Trophoblast cell (in vitro differentiated cells and primary cell): ENCODE data around the gene DISP3.

Source experiments
- DNase-seq, 2 donors: peaks; one replicate each; pipeline ENCODE4 v3.0.0-alpha.2; 2016
- H2AFZ ChIP-seq: 2 replicates; pipeline ENCODE4 v1.6.1; 2013; ENCODE audit warnings: low read length, moderate library complexity, mild to moderate bottlenecking; ENCODE audit not compliant: insufficient read depth, poor library complexity
- H2AK5ac ChIP-seq: 2 replicates; pipeline ENCODE4 v1.6.1; 2013; ENCODE audit warnings: mild to moderate bottlenecking, low read length
- H2BK120ac ChIP-seq: 2 replicates; pipeline ENCODE4 v1.6.1; 2013; ENCODE audit warnings: low read length, mild to moderate bottlenecking, moderate library complexity; ENCODE audit not compliant: insufficient read depth, poor library complexity
- H2BK12ac ChIP-seq: 2 replicates; pipeline ENCODE4 v1.6.1; 2013; ENCODE audit warnings: mild to moderate bottlenecking, low read length, moderate library complexity
- H2BK5ac ChIP-seq: 2 replicates; pipeline ENCODE4 v1.6.1; 2013; ENCODE audit warnings: low read length, low read depth, moderate library complexity, mild to moderate bottlenecking; ENCODE audit not compliant: poor library complexity
- H3K14ac ChIP-seq: 2 replicates; pipeline ENCODE4 v1.6.1; 2013; ENCODE audit warnings: mild to moderate bottlenecking, low read length
- H3K18ac ChIP-seq: 2 replicates; pipeline ENCODE4 v1.6.1; 2013; ENCODE audit warnings: mild to moderate bottlenecking, low read length
- H3K23ac ChIP-seq: 2 replicates; pipeline ENCODE4 v1.6.1; 2013; ENCODE audit warnings: low read length
- H3K27ac ChIP-seq: 2 replicates; pipeline ENCODE4 v1.5.1; 2013; ENCODE audit warnings: low read depth, mild to moderate bottlenecking, inconsistent platforms, low read length, moderate library complexity
- H3K27me3 ChIP-seq: 2 replicates; pipeline ENCODE4 v1.6.1; 2013; ENCODE audit warnings: inconsistent platforms, mild to moderate bottlenecking, low read length, moderate library complexity; ENCODE audit not compliant: insufficient read depth
- H3K36me3 ChIP-seq, 2 experiments: 1 replicate in 1 of 2; 2 replicates in 1 of 2; pipeline ENCODE4 v1.6.1; 2013; ENCODE audit warnings: low read length in 2 of 2, mild to moderate bottlenecking in 2 of 2, moderate library complexity in 1 of 2; ENCODE audit not compliant: insufficient read depth in 2 of 2, control insufficient read depth in 1 of 2
- H3K4ac ChIP-seq: 2 replicates; pipeline ENCODE4 v1.6.1; 2013; ENCODE audit warnings: low read depth, mild to moderate bottlenecking, low read length, moderate library complexity
- H3K4me1 ChIP-seq, 2 experiments: 1 replicate in 1 of 2; 2 replicates in 1 of 2; pipeline ENCODE4 v1.6.1; 2013; ENCODE audit warnings: low read length in 2 of 2, mild to moderate bottlenecking in 2 of 2, moderate library complexity in 1 of 2; ENCODE audit not compliant: insufficient read depth in 2 of 2, control insufficient read depth in 1 of 2
- H3K4me2 ChIP-seq: 2 replicates; pipeline ENCODE4 v1.6.1; 2013; ENCODE audit warnings: inconsistent platforms, mild to moderate bottlenecking, low read length, moderate library complexity
- H3K4me3 ChIP-seq: 2 replicates; pipeline ENCODE4 v1.5.1; 2013; ENCODE audit warnings: mild to moderate bottlenecking, low read depth, low read length, inconsistent platforms
- H3K79me1 ChIP-seq: one replicate; pipeline ENCODE4 v1.6.1; 2013; ENCODE audit warnings: low read length
- H3K79me2 ChIP-seq: 2 replicates; pipeline ENCODE4 v1.6.1; 2013; ENCODE audit warnings: low read length, mild to moderate bottlenecking; ENCODE audit not compliant: control insufficient read depth, insufficient read depth, poor library complexity
- H3K9ac ChIP-seq: 2 replicates; pipeline ENCODE4 v1.6.1; 2013; ENCODE audit warnings: mild to moderate bottlenecking, low read length
- H3K9me3 ChIP-seq: 2 replicates; pipeline ENCODE4 v1.6.1; 2013; ENCODE audit warnings: low read depth, mild to moderate bottlenecking, control low read depth, inconsistent platforms, low read length; ENCODE audit not compliant: insufficient read depth
- H4K12ac ChIP-seq: 2 replicates; pipeline ENCODE4 v1.6.1; 2013; ENCODE audit warnings: low read depth, mild to moderate bottlenecking, low read length, moderate library complexity
- H4K8ac ChIP-seq: 2 replicates; pipeline ENCODE4 v1.6.1; 2013; ENCODE audit warnings: low read depth, mild to moderate bottlenecking, low read length, moderate library complexity
- H4K91ac ChIP-seq: one replicate; pipeline ENCODE4 v1.6.1; 2013; ENCODE audit warnings: low read depth, mild to moderate bottlenecking, low read length, moderate library complexity
- WGBS: extraction: QIAGEN DNeasy Blood & Tissue Kit; methylation state at CpG from one replicate; pipeline ENCODE4 v1.1.7; 2013; ENCODE audit warnings: missing lambda C conversion rate; ENCODE audit not compliant: insufficient read length, insufficient coverage; ENCODE audit errors: extremely low coverage; 5-methylcytosine and 5-hydroxymethylcytosine counted together

The DISP3 gene

DNA sequence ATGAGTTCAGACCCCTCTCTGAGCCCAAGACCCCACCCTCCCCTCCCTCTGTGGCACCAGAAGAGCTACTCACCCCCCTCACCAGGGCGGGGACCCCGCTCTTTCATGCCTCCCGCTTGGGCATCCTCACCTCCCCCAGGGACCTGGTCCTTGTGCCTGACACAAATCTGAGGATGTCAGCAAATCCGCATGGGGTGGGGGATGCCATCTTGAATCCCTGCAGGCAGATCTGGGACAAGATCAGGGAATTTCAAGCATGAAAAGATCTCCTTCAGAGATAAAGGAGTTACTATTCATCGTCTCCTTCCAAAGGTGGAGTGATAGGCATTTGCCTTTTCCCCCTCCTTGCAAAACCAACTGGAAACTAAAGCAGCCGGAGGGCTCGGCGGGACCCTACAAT, 81.1 kb downstream of the DISP3 start:
- Histone ChIP-seq H3K18ac (no peak overlapping the region), H4K91ac (no peak overlapping the region), H3K4me2 (no peak overlapping the region), H3K4me1 (peaks cover 19 to 21% of the 10 kb centered on the region in 2 experiments), H3K14ac (no peak overlapping the region), H2BK5ac (no peak overlapping the region), H3K36me3 (no peaks in the 10 kb centered on the region), H3K27ac (no peak overlapping the region), H4K12ac (no peak overlapping the region), H2BK120ac (no peak overlapping the region), H3K79me1 (peaks cover 8% of the 10 kb centered on the region), H3K4me3 (no peak overlapping the region), H2AFZ (no peak overlapping the region), H3K9ac (no peak overlapping the region), H4K8ac (no peak overlapping the region), H3K23ac (no peak overlapping the region), H3K27me3 (peaks cover 2% of the 10 kb centered on the region), H3K79me2 (no peaks in the 10 kb centered on the region), H2AK5ac (no peak overlapping the region), H3K4ac (no peak overlapping the region), H3K9me3 (no peaks in the 10 kb centered on the region), H2BK12ac (no peak overlapping the region)
- no CpG with 5 or more reads among the region's 8 CpGs for WGBS
- no peak for DNase-seq

- Histone ChIP-seq H3K4me1 (peaks cover 19 to 21% of the 10 kb centered on the region in 2 experiments), H3K79me2 (no peaks in the 10 kb centered on the region), H3K9ac (no peak overlapping the region), H3K79me1 (peaks cover 8% of the 10 kb centered on the region), H4K12ac (no peak overlapping the region), H3K36me3 (no peaks in the 10 kb centered on the region), H2AFZ (no peak overlapping the region), H3K18ac (no peak overlapping the region), H3K23ac (no peak overlapping the region), H2AK5ac (no peak overlapping the region), H3K4ac (no peak overlapping the region), H3K27ac (no peak overlapping the region), H3K14ac (no peak overlapping the region), H3K4me2 (no peak overlapping the region), H3K27me3 (peaks cover 2% of the 10 kb centered on the region), H2BK120ac (no peak overlapping the region), H3K4me3 (no peak overlapping the region), H3K9me3 (no peaks in the 10 kb centered on the region), H2BK5ac (no peak overlapping the region), H2BK12ac (no peak overlapping the region), H4K8ac (no peak overlapping the region), H4K91ac (no peak overlapping the region)
- no peak for DNase-seq
These were observed 82.8 kb downstream of the DISP3 start for GRCh38 chr1:11561740-11562139.

GRCh38 chr1:11562664-11563063, 83.7 kb downstream of the DISP3 start:
- H4K91ac ChIP-seq = peak overlapping the region; percentile 53
- H3K4me2 ChIP-seq = no peak overlapping the region
- H2BK12ac ChIP-seq = no peak overlapping the region
- peak overlapping the region; percentile 44 for H2BK5ac ChIP-seq
- peak overlapping the region; percentile 77 for H3K27ac ChIP-seq
- no peak overlapping the region for H2AFZ ChIP-seq
- no peak overlapping the region for H3K14ac ChIP-seq
- H4K8ac ChIP-seq = no peak overlapping the region
- H3K9me3 ChIP-seq = no peaks in the 10 kb centered on the region
- no peaks in the 10 kb centered on the region for H3K36me3 ChIP-seq
- H3K4me1 ChIP-seq = peaks cover 19 to 21% of the 10 kb centered on the region in 2 experiments
- H3K4ac ChIP-seq = no peak overlapping the region
- no peaks in the 10 kb centered on the region for H3K79me2 ChIP-seq
- WGBS = no CpG with 5 or more reads among the region's 6 CpGs
- peak overlapping the region; percentile 37 for H2BK120ac ChIP-seq
- no peak overlapping the region for H3K4me3 ChIP-seq
- no peak for DNase-seq
- H3K18ac ChIP-seq = no peak overlapping the region
- H3K23ac ChIP-seq = no peak overlapping the region
- no peak overlapping the region for H3K9ac ChIP-seq
- peaks cover 8% of the 10 kb centered on the region for H3K79me1 ChIP-seq
- no peak overlapping the region for H4K12ac ChIP-seq
- H3K27me3 ChIP-seq = no peaks in the 10 kb centered on the region
- H2AK5ac ChIP-seq = no peak overlapping the region

- Histone ChIP-seq H4K12ac (no peak overlapping the region), H3K9me3 (no peaks in the 10 kb centered on the region), H3K18ac (no peak overlapping the region), H2BK5ac (no peak overlapping the region), H3K4ac (no peak overlapping the region), H3K23ac (no peak overlapping the region), H3K27ac (peak overlapping the region; percentile 77), H3K79me2 (no peaks in the 10 kb centered on the region), H2BK12ac (no peak overlapping the region), H3K4me3 (no peak overlapping the region), H3K27me3 (no peaks in the 10 kb centered on the region), H3K4me2 (peak overlapping the region; percentile 28), H2AFZ (no peak overlapping the region), H4K8ac (no peak overlapping the region), H3K36me3 (no peaks in the 10 kb centered on the region), H2BK120ac (no peak overlapping the region), H2AK5ac (no peak overlapping the region), H3K4me1 (peaks cover 19 to 21% of the 10 kb centered on the region in 2 experiments), H4K91ac (no peak overlapping the region), H3K79me1 (peaks cover 8% of the 10 kb centered on the region), H3K14ac (no peak overlapping the region), H3K9ac (no peak overlapping the region)
- no CpG with 5 or more reads among the region's 14 CpGs for WGBS
- no peak for DNase-seq
These were observed 84.7 kb downstream of the DISP3 start for GRCh38 chr1:11563560-11564069.
